HS-27A (cell line): ENCODE measurements around the gene MAP3K19.
"Not testable (repeated sequence)": the region's sequence is repeated elsewhere in the genome, so short reads cannot be mapped to it uniquely, and the experiment has no call there.

Experiments
- DNase-seq: peaks from one replicate; pipeline ENCODE4 v3.0.0-alpha.2; 2012; ENCODE audit warnings: low read depth, missing footprints

The MAP3K19 gene

GRCh38 chr2:135050684-135051083, 3.4 kb upstream of the MAP3K19 start:
- DNase-seq, result no peak

DNA sequence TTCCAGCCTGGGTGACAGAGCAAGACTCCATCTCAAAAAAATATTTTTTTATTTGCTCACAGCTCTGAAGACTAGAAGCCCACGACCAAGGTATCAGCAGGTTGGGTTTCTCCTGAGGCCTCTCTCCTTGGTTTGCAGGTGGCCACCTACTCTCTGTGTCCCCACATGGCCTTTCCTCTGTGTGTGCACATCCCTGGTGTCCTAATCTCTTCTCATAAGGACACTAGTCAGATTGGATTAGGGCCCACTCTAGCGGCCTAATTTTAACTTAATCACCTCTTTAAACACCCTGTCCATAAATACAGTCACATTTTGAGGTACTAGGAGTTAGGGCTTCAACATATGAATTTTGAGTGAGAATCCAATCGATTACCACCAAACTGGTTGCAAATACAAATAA, 2.9 kb upstream of the MAP3K19 start:
- no peak for DNase-seq

- no peak for DNase-seq
These were observed 875 bp upstream of the MAP3K19 start for GRCh38 chr2:135048122-135048521.

GRCh38 chr2:135043345-135043744, 3.9 kb downstream of the MAP3K19 start:
- no peak for DNase-seq

DNA sequence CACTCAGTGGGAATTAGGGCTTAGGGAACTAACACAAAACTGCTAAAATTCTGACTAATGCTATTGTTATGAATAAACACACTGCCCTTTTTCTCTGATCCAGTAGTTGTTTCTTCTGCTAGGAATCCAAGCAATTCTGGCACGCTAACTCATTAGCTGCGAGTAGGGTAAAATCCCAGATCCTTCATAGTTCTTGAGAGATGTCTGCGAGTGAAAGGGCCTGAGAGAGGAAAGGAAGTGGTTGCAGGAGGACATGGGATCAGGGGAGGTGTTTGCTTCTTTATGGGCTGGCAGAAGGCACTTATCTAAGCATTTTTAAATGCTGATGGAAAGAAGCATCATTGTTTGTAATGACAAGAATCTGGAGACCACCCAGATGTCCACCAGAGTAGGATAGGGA, 9.4 kb downstream of the MAP3K19 start:
- no peak for DNase-seq

DNA sequence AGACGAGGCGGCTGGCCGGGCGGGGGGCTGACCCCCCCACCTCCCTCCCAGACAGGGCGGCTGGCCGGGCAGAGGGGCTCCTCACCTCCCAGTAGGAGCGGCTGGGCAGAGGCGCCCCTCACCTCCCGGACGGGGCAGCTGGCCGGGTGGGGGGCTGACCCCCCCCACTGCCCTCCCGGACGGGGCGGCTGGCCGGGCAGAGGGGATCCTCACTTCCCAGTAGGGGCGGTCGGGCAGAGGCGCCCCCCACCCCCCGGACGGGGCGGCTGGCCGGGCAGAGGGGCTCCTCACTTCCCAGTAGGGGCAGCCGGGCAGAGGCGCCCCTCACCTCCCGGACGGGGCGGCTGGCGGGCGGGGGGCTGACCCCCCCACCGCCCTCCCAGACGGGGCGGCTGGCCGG, 14.0 kb downstream of the MAP3K19 start:
- DNase-seq, result not testable (repeated sequence)

DNA sequence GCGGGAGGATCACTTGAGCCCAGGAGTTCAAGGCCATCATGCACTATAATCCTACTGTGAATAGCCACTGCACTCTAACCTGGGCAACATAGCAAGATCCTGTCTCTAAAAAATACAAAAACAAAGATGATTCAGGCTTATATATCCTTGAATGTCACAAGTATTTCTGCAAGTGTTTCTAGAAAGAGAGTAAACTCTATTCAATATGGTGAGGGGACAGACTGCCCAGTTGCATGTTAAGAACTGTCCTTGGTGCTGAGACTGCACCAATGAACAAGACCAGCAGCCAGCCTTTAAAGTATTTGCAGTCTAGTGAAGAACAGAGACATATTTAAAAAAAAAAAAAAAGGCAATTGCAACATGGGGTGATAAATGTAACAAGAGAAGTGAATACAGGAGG, 16.4 kb downstream of the MAP3K19 start:
- no peak for DNase-seq

DNA sequence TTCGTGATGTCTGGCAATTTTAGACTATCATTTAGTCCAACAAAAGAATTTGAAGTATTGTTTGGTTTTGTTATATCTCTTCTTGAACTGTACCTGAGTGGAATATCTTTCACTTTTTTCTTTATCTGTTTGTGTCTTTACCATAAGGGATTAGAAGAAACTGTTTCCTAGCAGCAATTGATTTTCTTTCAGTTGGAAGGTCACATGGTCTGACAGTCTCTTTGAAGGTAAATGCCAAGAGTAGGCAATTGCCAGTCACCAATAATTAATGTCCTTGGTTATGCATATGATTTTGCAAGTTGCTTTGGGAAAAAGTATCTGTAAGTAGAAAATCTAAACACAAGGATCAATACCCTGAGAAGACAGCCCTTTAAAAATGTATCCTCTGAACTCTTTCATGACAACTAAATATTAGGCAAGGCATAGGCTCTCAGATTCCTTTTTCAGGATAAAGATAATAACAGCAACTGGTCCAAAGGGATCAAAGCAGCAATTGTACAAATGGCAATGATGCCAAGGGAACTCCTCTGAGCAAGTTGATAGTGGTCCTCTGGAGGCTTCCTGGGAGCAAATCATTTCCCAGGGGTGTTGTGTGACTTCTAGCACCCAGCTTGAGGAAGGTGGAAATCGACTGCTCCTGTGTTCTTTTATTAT, 17.6 kb downstream of the MAP3K19 start:
- DNase-seq, result no peak

- no peak for DNase-seq
These were observed 23.3 kb downstream of the MAP3K19 start for GRCh38 chr2:135023886-135024485.

GRCh38 chr2:135022952-135023880, 24.0 kb downstream of the MAP3K19 start:
- no peak for DNase-seq

GRCh38 chr2:135021618-135022017, 25.6 kb downstream of the MAP3K19 start:
- DNase-seq, result no peak

DNA sequence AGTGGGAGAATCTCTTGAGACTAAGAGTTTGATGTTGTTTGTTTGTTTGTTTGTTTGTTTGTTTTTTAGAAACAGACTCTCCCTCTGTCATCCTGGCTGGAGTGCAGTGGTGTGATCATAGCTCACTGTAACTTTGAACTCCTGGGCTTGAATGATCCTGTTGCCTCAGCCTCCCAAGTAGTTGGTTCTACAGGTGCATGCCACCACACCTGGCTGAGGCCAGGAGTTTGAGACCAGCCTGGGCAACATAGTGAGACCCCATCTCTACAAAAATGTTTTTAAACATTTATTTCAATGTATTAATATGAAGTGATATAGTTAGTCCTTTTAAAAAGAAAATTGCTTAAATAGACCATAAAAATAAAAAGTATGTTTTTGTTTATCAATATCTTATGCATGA, 35.6 kb downstream of the MAP3K19 start:
- no peak for DNase-seq

DNA sequence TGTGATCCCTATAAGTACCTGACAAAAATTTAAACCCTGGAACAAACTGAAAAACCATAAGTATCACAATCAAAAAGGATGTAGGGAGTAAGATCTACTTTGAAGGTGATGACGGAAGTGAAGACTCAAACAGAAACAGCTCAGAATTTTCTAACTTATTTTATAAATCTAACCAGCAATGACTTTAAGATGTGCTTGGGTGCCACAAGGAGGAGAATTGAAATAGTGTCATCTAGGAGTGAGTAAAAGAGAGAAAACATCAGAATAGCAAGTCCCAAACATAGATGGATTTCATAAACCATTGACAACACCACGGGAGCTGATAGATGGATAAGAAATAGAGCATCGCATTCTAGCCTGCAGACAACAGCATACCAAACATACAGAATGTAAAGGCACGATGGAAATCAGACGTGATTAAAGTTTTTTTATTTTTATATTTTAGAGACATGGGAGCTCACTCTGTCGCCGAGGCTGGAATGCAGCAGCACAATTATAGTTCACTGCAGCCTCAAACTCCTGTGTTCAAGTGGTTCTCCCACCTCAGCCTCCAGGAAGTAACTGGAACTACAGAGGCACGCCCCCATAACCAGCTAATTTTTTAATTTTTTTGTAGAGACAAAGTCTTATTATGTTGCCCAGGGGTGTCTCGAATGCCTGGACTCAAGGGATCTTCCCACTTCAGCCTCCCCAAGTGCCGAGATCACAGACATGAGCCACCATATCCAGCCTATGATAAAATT, 36.9 kb downstream of the MAP3K19 start:
- DNase-seq, result no peak

- no peak for DNase-seq
These were observed 37.9 kb downstream of the MAP3K19 start for GRCh38 chr2:135009339-135009738.

- DNase-seq, result no peak
These were observed 41.5 kb downstream of the MAP3K19 start for GRCh38 chr2:135005753-135006152.

GRCh38 chr2:135004005-135004746, 43.1 kb downstream of the MAP3K19 start:
- DNase-seq, result peak; percentile 26

DNA sequence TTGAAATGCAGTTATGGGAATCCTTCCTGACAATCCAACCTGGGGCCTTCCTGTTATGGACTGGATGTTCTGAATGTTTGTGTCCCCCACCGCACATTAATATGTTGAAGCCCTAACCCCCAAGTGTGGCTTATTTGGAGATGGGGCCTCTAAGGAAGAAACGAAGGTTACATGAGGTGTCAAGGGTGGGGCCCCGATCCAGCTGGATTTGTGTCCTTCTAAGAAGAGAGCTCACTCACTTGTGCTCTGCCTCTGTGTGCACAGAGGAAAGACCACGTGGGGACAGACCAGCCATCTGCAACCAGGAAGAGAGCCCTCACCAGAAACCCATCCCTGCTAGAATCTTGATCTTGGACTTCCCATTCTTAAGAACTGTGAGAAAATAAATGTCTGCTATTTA, 44.4 kb downstream of the MAP3K19 start:
- no peak for DNase-seq

DNA sequence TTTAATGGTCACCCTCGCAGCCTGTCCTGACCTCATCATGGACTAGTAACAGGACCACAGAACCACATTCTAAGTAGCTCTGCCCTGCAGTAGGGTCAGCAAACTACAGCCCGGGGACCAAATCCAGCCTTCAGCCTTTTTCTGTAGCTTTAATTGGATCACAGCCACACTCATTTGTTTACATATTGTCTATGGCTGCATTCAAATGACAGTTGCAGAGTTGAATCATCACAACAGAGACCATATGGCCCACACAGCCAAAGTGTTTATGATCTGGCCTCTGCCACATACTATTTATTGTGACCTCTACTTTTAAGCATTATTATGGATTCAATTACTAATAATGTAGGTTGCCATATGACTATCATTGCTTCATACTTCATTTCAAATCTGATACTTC, 47.7 kb downstream of the MAP3K19 start:
- no peak for DNase-seq

DNA sequence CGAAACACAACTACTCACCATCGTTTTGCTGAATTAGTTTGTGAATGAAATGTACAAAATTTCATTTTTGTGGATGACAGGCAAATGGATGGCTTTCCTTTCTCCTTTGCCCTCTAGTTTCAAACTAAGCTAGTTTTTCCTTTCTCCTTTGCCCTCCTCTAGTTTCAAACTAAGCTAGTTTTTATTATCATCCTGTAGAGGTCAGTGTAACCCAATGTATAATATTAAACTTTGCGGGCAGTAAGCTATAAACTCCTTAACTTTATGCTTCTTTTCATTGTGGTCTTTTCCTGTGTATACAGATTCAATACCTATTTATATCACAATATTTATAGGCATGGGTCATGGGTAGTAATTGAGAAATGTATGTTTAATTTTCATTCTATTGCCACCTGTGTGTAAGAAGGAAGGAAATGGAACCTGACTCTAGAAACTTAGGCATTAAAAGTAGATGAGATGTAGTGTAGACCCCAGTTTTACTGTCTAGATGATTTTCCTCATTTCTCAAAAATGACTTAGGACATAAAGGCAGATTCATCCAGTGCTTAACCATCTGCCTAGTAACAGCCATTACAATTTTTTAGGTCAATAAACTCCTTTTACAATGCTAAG, 58.1 kb downstream of the MAP3K19 start:
- DNase-seq, result peak; percentile 19

DNA sequence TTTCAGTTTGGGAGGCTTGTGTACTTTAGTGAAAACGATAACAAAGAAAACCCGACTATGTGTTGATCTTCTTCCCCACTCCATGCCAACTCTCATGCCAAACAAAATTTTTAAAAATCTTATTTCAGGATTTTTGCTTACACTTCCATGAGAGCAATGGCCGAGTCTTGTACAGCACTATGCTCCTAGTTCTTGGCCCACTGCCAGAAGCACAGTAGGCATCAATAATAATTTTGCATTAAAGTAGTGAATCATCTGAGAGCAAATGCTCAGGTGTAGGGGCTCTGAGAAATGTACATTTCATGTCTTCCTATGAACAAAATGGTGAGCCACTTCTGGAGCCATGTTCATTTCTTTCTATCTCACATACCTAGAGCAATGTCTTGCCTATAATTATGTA, 62.2 kb downstream of the MAP3K19 start:
- no peak for DNase-seq

GRCh38 chr2:134982603-134983002, 64.6 kb downstream of the MAP3K19 start:
- no peak for DNase-seq
